ENCODE results near the gene KYAT1. TPM values are rescaled to one million over a fixed set of nuclear protein-coding genes. Genes with fewer than 3 reads are reported as not detected.

KYAT1 gene
- total and polyA plus RNA-seq, 2 of the 13 experiments (the other 11 are each of a cell fraction or from before 2014, with no cell fraction given): 9.2 to 46.5 TPM

DNA sequence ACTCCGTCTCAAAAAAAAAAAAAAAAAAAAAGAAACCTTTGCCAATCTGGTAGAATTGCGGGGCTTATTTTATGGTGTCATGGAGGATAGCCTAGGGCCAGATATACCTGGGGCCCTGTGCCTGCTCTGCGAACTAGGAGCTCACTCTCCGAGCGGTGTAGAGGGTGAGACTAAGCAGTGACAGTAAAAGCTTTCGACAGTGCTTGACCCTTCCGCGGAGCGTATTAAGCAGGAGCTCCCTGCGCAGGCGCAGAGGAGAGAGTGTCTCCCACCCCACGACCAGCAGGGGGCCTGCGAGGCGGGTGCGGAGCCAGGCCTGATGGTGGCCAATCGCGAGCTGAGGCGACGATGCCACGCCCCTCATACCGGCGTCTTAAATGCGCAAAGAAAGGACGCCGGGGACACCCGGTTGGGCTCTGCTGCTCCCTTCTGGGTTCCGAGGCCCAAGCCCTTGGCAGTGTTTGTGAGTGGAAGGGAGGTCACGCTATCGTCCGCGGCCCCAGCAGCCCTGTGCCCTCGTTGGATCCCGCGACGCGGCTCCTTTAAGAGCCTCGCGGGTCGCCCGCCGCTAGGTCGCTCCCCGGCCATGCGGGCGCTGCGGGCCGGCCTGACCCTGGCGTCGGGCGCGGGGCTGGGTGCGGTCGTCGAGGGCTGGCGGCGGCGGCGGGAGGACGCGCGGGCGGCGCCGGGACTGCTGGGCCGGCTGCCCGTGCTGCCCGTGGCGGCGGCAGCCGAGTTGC, 63.5 kb downstream of the KYAT1 start, which contains the start of gene ENDOG (continued):
- TF ChIP-seq, protein P1, sequence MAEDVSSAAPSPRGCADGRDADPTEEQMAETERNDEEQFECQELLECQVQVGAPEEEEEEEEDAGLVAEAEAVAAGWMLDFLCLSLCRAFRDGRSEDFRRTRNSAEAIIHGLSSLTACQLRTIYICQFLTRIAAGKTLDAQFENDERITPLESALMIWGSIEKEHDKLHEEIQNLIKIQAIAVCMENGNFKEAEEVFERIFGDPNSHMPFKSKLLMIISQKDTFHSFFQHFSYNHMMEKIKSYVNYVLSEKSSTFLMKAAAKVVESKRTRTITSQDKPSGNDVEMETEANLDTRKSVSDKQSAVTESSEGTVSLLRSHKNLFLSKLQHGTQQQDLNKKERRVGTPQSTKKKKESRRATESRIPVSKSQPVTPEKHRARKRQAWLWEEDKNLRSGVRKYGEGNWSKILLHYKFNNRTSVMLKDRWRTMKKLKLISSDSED (CRISPR knock-in tag; IDR thresholded peaks at IDR 0.05): no peak
- TF ChIP-seq, protein P2, sequence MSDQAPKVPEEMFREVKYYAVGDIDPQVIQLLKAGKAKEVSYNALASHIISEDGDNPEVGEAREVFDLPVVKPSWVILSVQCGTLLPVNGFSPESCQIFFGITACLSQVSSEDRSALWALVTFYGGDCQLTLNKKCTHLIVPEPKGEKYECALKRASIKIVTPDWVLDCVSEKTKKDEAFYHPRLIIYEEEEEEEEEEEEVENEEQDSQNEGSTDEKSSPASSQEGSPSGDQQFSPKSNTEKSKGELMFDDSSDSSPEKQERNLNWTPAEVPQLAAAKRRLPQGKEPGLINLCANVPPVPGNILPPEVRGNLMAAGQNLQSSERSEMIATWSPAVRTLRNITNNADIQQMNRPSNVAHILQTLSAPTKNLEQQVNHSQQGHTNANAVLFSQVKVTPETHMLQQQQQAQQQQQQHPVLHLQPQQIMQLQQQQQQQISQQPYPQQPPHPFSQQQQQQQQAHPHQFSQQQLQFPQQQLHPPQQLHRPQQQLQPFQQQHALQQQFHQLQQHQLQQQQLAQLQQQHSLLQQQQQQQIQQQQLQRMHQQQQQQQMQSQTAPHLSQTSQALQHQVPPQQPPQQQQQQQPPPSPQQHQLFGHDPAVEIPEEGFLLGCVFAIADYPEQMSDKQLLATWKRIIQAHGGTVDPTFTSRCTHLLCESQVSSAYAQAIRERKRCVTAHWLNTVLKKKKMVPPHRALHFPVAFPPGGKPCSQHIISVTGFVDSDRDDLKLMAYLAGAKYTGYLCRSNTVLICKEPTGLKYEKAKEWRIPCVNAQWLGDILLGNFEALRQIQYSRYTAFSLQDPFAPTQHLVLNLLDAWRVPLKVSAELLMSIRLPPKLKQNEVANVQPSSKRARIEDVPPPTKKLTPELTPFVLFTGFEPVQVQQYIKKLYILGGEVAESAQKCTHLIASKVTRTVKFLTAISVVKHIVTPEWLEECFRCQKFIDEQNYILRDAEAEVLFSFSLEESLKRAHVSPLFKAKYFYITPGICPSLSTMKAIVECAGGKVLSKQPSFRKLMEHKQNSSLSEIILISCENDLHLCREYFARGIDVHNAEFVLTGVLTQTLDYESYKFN (CRISPR knock-in tag; conservative IDR thresholded peaks at IDR 0.05): no peak
- peak; percentile 98 for TF ChIP-seq ZNF441 (CRISPR knock-in tag; IDR thresholded peaks at IDR 0.05; ENCODE audit: borderline replicate concordance)
- peak; percentile 50; the same call in 1 of the 2 replicates for TF ChIP-seq SP5 (CRISPR knock-in tag; IDR thresholded peaks at IDR 0.05; ENCODE audit: borderline replicate concordance, low read depth)
- no peak for TF ChIP-seq ZNF101 (CRISPR knock-in tag; IDR thresholded peaks at IDR 0.05; ENCODE audit: borderline replicate concordance, low read depth)
- TF ChIP-seq SMAD9 (CRISPR knock-in tag; IDR thresholded peaks at IDR 0.05): no peak
- no peak for TF ChIP-seq NR3C1 (CRISPR knock-in tag; IDR thresholded peaks at IDR 0.05)
- TF ChIP-seq, protein P3, sequence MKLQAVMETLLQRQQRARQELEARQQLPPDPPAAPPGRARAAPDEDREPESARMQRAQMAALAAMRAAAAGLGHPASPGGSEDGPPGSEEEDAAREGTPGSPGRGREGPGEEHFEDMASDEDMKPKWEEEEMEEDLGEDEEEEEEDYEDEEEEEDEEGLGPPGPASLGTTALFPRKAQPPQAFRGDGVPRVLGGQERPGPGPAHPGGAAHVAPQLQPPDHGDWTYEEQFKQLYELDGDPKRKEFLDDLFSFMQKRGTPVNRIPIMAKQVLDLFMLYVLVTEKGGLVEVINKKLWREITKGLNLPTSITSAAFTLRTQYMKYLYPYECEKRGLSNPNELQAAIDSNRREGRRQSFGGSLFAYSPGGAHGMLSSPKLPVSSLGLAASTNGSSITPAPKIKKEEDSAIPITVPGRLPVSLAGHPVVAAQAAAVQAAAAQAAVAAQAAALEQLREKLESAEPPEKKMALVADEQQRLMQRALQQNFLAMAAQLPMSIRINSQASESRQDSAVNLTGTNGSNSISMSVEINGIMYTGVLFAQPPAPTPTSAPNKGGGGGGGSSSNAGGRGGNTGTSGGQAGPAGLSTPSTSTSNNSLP (IDR thresholded peaks at IDR 0.05; ENCODE audit: low read depth, low read length): no peak
- TF ChIP-seq SETDB1 (CRISPR knock-in tag; IDR thresholded peaks at IDR 0.05; ENCODE audit: borderline replicate concordance): no peak
- TF ChIP-seq GPN1 (CRISPR knock-in tag; IDR thresholded peaks at IDR 0.05; ENCODE audit: borderline replicate concordance): peak; percentile 10; the same call in 1 of the 2 replicates
- peak; percentile 80 for TF ChIP-seq KDM4B (CRISPR knock-in tag; IDR thresholded peaks at IDR 0.05)
- TF ChIP-seq FOSL2 (CRISPR knock-in tag; IDR thresholded peaks at IDR 0.05): no peak
- TF ChIP-seq SAFB2 (CRISPR knock-in tag; IDR thresholded peaks at IDR 0.05; ENCODE audit: borderline replicate concordance, low read depth): no peak; the same call in 1 of the 2 replicates
- TF ChIP-seq ZNF589 (CRISPR knock-in tag; conservative IDR thresholded peaks at IDR 0.05): no peak
- TF ChIP-seq ZSCAN21 (CRISPR knock-in tag; IDR thresholded peaks at IDR 0.05; ENCODE audit: borderline replicate concordance): no peak; the same call in 1 of the 2 replicates
- TF ChIP-seq ZFY (CRISPR knock-in tag; IDR thresholded peaks at IDR 0.05): peak; percentile 65
- no peak for TF ChIP-seq ZNF557 (CRISPR knock-in tag; IDR thresholded peaks at IDR 0.05)
- TF ChIP-seq MZF1 (CRISPR knock-in tag; IDR thresholded peaks at IDR 0.05; ENCODE audit: borderline replicate concordance): peak; percentile 37; the same call in 1 of the 2 replicates
- TF ChIP-seq ZNF136 (CRISPR knock-in tag; IDR thresholded peaks at IDR 0.05; ENCODE audit: low read depth): no peak
- TF ChIP-seq ZKSCAN1 (IDR thresholded peaks at IDR 0.05; ENCODE audit: low read length): no peak
- peak in 1 of 2 experiments; percentile 26; a peak in 1 of 4 replicates for TF ChIP-seq EP300 (IDR thresholded peaks at IDR 0.05; ENCODE audit: low read depth in 2 of 2, low read length in 2 of 2)
- no peak for TF ChIP-seq EP300 (CRISPR knock-in tag; IDR thresholded peaks at IDR 0.05; ENCODE audit: borderline replicate concordance)
- peak; percentile 81 for TF ChIP-seq ZNF614 (CRISPR knock-in tag; IDR thresholded peaks at IDR 0.05; ENCODE audit: borderline replicate concordance)
- TF ChIP-seq, protein P4, sequence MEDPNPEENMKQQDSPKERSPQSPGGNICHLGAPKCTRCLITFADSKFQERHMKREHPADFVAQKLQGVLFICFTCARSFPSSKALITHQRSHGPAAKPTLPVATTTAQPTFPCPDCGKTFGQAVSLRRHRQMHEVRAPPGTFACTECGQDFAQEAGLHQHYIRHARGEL (CRISPR knock-in tag; IDR thresholded peaks at IDR 0.05): no peak
